ENCODE measurements around the gene ATF2.

The ATF2 gene

DNA sequence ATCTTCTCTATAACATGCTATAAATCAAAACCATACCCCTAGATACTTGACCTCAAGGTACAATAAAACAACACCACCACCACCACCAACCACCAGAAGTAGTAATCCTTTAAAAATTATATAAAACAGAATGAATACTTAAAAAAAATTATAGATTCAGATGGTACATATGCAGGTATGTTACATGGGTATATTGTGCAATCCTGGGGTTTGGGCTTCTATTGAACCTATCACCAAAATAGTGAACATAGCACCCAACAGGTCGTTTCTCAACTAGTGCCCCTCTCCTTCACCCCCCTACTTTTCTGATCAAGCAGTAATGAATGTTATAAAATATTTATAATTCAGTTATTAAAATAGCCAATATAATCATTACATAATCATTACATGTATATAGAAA lies 91.7 kb downstream of the ATF2 start:
- no peak for DNase-seq

GRCh38 chr2:175074478-175074877 lies 93.5 kb downstream of the ATF2 start:
- no peak for DNase-seq

GRCh38 chr2:175068534-175068933 lies 99.5 kb downstream of the ATF2 start:
- DNase-seq = no peak

DNA sequence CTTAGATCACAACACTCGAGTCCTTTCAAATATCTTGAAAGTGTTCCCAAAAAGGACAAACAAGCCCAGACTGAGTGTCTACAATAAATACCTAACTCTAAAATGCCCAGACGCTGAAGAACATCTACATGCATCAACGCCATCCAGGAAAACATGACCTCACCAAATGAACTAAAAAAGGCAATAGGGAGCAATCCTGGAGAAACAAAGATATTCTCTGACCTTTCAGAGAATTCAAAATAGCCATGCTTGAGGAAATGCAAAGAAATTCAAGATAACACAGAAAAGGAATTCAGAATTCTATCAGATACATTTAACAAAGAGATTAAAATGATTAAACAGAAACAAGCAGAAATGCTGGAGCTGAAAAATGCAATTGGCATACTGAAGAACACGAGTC lies 101.6 kb downstream of the ATF2 start:
- no peak for DNase-seq

DNA sequence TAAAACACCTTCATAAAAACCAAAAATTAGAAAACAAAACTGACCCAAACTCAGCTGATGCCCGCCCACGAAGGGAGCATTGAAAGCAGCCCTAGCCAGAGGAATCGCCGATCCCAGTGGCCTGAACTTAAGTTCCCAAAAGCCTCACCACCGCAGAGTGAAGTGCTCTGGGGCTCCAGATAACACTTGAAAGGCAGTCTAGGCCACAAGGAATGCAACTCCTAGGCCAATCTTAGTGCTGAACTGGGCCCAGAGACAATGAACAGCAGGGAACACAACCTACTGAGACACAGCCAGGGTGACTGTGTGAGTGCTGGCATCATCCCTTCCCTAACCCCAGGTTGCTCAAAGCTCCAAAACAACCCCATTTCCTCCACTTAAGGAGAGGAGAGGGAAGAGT lies 103.2 kb downstream of the ATF2 start:
- no peak for DNase-seq

DNA sequence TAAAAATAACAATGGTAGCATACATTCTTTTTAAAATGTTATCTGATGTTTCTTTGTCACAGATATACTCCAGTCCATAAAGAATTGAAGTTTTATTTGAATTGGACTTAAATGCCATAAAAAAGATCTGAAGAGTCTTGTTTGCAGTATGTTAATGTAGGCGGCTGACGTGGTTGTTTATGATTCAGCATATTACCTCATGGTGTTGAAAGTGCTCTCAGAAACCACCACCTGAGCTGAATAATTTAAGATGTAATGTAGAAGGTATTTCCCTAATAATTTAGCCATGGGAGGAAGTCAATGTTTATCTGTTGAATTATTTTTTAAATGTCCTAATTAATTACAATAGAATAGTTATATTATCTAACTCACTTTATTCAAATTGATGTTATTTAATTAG lies 104.3 kb downstream of the ATF2 start:
- no peak for DNase-seq

GRCh38 chr2:175062787-175063585 lies 105.0 kb downstream of the ATF2 start:
- DNase-seq = no peak

DNA sequence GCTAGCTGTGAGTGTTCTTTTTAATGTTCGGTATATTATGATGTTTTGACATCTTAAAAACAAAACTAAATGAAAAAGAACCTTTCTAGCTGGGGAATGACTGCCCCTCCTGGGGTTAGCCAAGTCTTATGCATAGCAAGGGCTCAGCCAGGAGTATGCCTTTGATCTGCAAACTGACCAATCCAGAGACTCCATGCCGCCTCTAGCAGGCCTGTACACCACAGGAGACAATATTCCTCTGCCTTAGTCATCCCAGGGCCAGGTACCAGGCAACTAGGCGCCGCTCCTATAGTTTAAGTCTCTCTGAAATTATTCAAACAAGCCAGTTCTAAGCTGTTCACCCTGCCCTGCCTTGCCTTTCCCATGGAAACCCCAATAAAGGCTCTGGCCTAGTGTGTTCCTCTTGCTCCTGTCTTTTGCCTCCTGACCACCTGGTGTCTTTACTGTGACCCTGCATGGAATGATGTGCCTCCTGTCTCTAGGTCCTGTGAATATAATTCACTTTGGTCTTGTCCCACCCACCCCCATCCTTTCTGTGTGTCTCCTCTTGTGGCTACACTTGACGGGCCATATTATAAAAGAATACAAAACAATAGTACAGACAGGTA lies 110.8 kb downstream of the ATF2 start:
- DNase-seq = no peak

- no peak for DNase-seq
Observed at GRCh38 chr2:175055993-175056392, 112.0 kb downstream of the ATF2 start.

DNA sequence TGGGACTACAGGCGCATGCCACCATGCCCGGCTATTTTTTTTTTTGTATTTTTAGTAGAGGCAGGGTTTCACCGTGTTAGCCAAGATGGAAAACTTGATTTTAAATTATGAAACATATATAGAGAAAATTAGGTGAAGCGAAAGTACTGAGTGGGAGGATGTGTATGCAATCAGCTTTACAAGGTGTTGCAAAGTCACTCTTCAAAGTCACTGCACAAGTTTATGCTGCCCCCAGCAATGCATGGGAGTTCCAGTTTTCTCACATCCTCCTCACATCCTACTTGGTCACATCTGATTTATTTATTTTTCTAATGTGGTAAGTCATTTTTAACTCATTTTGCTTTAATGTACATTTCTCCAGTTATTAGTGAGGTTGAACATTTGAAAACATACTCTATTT lies 113.7 kb downstream of the ATF2 start:
- no peak for DNase-seq

GRCh38 chr2:175049661-175050060 lies 118.3 kb downstream of the ATF2 start:
- no peak for DNase-seq

DNA sequence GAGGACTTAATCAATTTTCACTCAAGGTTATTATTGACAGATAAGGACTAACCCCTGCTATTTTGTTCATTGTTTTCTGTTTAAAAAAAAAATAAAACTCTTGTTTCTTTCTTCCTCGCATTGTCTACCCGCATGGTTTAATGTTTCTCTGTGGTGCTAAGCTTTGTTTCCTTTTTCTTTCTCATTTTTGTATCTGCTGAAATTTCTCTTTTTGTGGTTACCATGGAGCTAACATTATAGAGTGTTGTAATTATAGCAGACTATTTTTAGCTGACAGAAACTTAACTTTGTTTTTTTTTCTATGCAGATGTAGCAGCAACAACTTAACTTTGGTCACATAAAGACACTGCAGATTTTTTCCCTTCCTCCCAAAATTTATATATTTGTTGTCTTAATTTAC lies 119.7 kb downstream of the ATF2 start:
- no peak for DNase-seq

- DNase-seq = no peak
Observed at GRCh38 chr2:175039490-175039889, 128.5 kb downstream of the ATF2 start.

- DNase-seq = no peak
Observed at GRCh38 chr2:175039031-175039430, 129.0 kb downstream of the ATF2 start.

- DNase-seq = no peak
Observed at GRCh38 chr2:175037941-175038340, 130.1 kb downstream of the ATF2 start.

DNA sequence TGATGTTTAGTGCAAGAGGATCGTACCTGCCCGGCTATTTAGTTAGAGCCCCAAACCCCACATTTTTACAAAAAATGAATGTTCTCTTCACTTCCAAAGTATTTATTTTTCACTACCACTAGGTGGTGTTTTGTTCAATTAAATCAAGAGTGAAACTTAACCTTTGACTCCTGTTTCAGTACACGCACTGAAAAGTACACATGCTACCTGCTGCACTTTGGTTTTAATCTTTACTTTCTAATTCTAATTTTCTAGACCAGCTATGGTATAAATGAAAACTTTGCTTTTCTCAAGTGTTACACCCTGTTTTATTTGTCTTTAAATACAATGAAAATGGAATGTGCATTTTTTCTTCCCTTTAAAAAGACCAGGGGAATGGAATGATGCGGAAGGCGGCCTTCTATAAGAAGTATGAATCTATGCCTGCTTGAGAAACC lies 131.4 kb downstream of the ATF2 start:
- DNase-seq = no peak

DNA sequence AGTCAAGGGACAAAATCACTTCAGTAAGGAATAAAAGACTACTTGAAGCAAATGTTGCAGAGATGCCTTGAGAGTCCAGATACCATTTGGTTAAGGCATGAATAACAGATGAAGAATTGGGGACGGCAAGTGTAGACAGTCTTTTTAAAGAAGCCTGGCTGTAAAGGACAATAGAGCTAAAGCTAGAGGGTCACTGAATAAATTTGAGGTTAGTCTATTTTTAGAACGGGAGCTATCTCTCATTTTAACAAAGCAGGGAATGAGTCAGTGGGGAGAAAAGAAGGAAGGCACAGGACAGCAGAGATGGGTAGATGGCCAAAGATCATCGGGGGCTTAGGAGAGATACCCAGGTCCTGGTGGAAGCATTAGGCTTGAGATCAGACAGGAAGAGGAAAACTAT lies 132.2 kb downstream of the ATF2 start:
- DNase-seq = no peak

- DNase-seq = no peak
Observed at GRCh38 chr2:175034716-175035115, 133.3 kb downstream of the ATF2 start.

- DNase-seq = peak; percentile 18
Observed at GRCh38 chr2:175030380-175031271, 137.4 kb downstream of the ATF2 start.

DNA sequence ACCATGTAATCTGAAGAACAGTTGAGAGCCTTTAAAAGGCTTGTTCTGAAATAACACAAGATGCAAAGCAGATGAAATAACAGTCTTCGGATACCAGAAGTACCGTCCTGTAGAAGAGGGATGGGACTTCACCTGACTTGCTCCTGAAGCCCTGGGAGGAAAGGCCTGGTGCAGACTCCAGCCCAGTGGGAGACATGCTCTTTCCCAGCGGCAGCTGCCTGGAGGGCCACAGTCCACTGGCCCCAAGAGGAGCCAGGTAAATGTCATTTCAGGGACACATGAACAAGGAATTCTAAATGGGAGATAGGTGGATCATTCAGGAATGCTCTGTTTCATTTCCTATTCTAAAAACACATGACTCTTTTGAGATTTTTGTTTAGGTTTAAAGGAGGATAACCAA lies 140.2 kb downstream of the ATF2 start:
- no peak for DNase-seq

GRCh38 chr2:175026385-175026784 lies 141.6 kb downstream of the ATF2 start:
- no peak for DNase-seq

DNA sequence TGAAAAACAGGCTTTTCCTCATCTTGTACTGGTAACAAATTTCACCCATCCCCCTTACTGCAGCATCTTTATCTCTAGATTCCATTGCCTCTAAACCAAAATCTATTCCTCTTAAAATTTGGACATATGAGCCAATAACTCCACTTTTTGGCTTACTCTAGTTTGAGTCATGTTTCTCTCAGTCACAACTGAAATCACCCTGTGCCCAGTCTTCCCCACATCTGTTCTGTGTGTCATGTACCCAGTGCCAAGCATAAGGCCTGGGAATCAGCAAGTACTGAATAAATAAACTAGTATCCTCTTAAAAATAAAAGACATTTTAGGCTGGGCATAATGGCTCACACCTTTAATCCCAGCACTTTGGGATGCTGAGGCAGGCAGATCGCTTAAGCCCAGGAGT lies 142.1 kb downstream of the ATF2 start:
- DNase-seq = no peak

DNA sequence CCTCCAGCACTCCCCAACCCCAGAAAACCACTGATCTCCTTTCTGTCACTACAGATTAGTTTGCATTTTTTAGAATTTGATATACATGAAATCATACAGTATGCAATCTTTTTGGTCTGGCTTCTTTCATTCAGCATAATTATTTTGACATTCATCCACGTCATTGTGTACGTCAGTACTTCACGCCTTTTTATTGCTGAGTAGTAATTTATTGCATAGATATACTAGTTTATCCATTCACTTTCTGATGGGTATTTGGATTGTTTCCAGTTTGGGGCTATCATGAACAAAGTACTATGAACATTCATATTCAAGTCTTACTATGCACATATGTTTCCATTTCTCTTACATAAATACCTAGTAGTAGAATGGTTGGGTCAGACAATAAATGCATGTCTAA lies 142.8 kb downstream of the ATF2 start:
- DNase-seq = no peak

- DNase-seq = no peak
Observed at GRCh38 chr2:175022923-175023322, 145.1 kb downstream of the ATF2 start.
